Common myeloid progenitor, CD34-positive (primary cell): ENCODE results near the gene CARMIL1.
A peak's percentile ranks its signal among the peaks of the same experiment; 100 is the strongest.

Experiments used
- CTCF ChIA-PET: fragments of 350-600 bp; sonication (Branson Sonifier 250); formaldehyde crosslinking; loops from one replicate; lab custom pipeline; 2021; ENCODE audit warnings: antibody characterized with exemption; lab: Charles Lee
- POLR2A ChIA-PET: fragments of 350-600 bp; sonication (Branson Sonifier 250); formaldehyde crosslinking; loops from one replicate; lab custom pipeline; 2021; ENCODE audit warnings: antibody characterized with exemption; lab: Charles Lee
- DNase-seq, 3 donors: peaks; one replicate each; pipeline versions ENCODE4 v3.0.0 to v3.0.0-alpha.2; 2013
- H3K27ac ChIP-seq, 2 experiments: 1 replicate in 1 of 2; 2 replicates in 1 of 2; pipeline ENCODE4 v1.7.0; 2013; ENCODE audit warnings: inconsistent platforms in 2 of 2, low read length in 2 of 2, mild to moderate bottlenecking in 2 of 2, low read depth in 1 of 2, moderate library complexity in 1 of 2; ENCODE audit not compliant: severe bottlenecking in 2 of 2, insufficient read depth in 1 of 2, poor library complexity in 1 of 2
- H3K27me3 ChIP-seq, 5 experiments: replicated peaks in 2 of 5; 1 replicate in 3 of 5; 2 replicates in 2 of 5; pipeline versions ENCODE4 v1.6.1 to v1.7.0; 2013; ENCODE audit warnings: low read length in 4 of 5, mild to moderate bottlenecking in 2 of 5, moderate library complexity in 2 of 5, inconsistent platforms in 1 of 5; ENCODE audit not compliant: insufficient read depth in 5 of 5, control insufficient read depth in 4 of 5
- H3K36me3 ChIP-seq, 4 experiments: 1 replicate in 2 of 4; 2 replicates in 2 of 4; pipeline versions ENCODE4 v1.6.1 to v1.7.0; 2013; ENCODE audit warnings: low read length in 3 of 4, control low read depth in 1 of 4, mild to moderate bottlenecking in 1 of 4; ENCODE audit not compliant: control insufficient read depth in 4 of 4, insufficient read depth in 4 of 4
- H3K4me1 ChIP-seq, 4 experiments: 1 replicate in 3 of 4; 2 replicates in 1 of 4; pipeline versions ENCODE4 v1.6.1 to v1.7.1; 2013; ENCODE audit warnings: low read length in 3 of 4, mild to moderate bottlenecking in 3 of 4, control low read depth in 1 of 4, inconsistent platforms in 1 of 4, moderate library complexity in 1 of 4; ENCODE audit not compliant: control insufficient read depth in 4 of 4, insufficient read depth in 4 of 4; ENCODE audit errors: control extremely low read depth in 1 of 4
- H3K4me3 ChIP-seq, 7 experiments: 1 replicate in 4 of 7; 2 replicates in 3 of 7; pipeline versions ENCODE4 v1.5.1 to v1.7.0; 2013; ENCODE audit warnings: mild to moderate bottlenecking in 7 of 7, low read length in 6 of 7, moderate library complexity in 6 of 7, inconsistent platforms in 2 of 7, low read depth in 2 of 7, control low read depth in 1 of 7; ENCODE audit not compliant: insufficient read depth in 4 of 7, control insufficient read depth in 1 of 7; ENCODE audit errors: extremely low read depth in 1 of 7
- H3K9me3 ChIP-seq, 5 experiments: 1 replicate in 4 of 5; 2 replicates in 1 of 5; pipeline versions ENCODE4 v1.6.1 to v1.7.1; 2013; ENCODE audit warnings: low read length in 4 of 5, mild to moderate bottlenecking in 2 of 5, inconsistent platforms in 1 of 5, low read depth in 1 of 5, moderate library complexity in 1 of 5; ENCODE audit not compliant: control insufficient read depth in 4 of 5, insufficient read depth in 2 of 5; ENCODE audit errors: control extremely low read depth in 1 of 5
- WGBS: methylation state at CpG from one replicate; pipeline ENCODE4 v1.1.5; 2013; ENCODE audit not compliant: insufficient coverage; 5-methylcytosine and 5-hydroxymethylcytosine counted together

CARMIL1 gene

DNA sequence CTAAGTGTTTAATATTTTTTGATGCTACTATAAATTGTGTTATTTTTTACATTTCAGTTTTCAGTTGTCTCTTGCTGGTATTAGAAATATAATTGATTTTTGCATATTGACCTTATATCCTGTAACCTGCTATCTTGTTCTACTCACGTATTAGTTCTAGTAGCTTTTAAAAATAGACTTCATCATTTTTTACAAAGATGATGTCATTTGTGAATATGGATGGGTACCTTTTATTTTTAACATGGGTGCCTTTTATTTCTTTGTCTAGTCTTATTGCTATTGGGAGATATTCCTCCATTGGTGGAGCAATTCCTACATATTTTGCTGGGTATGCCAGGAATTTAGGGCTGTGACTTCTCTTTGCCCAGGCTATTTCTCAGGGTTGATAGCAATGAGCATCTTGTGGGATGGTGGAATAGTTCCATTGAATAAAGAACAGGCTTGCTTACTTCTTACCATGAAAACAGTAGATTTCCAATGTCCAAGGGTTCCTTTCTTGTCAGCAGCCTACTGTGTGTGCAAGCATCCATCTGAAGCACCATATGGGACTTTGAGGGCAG lies 149.7 kb downstream of the CARMIL1 start:
- ChIA-PET POLR2A (no interaction called here), CTCF (interaction anchor here (1.2 kb wide), 1 partner anchor 150 kb away, joined by 3 read pairs; no protein-coding TSS in a partner anchor)
- no peaks in the 10 kb centered on the region for H3K36me3 ChIP-seq
- H3K4me1 ChIP-seq: peaks cover 5 to 24% (median 15%) of the 10 kb centered on the region in 4 experiments
- H3K27ac ChIP-seq: no peak overlapping the region
- no CpG with 5 or more reads among the region's 1 CpG for WGBS
- H3K9me3 ChIP-seq: peaks cover 0 to 6% (median 0%) of the 10 kb centered on the region in 5 experiments
- DNase-seq: no peak
- no peaks in the 10 kb centered on the region for H3K27me3 ChIP-seq
- H3K4me3 ChIP-seq: no peak overlapping the region

DNA sequence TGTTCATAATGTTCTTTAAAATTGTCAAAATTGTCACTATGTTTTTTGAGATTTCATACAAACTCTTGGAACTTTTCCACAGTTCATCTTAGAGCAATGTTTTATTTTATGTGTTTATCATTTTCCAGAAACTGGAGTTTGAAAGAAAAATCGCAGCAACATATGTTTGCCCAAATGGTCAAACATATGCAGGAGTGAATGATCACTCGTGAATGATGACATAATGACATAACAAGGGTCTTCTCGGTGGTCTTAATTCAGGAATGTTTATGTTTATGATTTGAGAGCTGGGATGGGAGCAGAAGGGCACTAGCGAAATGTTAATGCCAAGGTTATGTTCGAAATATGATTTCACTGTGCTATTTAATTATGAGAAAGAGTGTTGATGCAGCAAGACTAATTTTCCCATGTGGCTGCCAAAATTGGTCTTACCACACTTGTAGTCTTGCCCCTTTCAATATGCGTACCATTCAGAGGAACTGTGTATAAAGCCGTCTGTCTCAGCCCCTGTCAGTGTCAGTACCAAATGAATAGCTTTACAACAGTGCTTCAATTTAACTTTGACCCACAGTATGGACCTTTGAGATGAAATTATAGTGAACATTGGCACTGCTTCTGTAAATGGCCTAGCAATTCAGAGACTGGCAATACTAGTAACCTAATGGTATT lies 152.3 kb downstream of the CARMIL1 start:
- ChIA-PET POLR2A (interaction anchor here (0.6 kb wide), 1 partner anchor 161 kb away, joined by 3 read pairs; no protein-coding TSS in a partner anchor), CTCF (interaction anchor here (1.0 kb wide), 1 partner anchor 166 kb away, joined by 3 read pairs; no protein-coding TSS in a partner anchor)
- 94% methylated on average over 6 of the region's 7 CpGs for WGBS
- Histone ChIP-seq H3K27ac (no peak overlapping the region), H3K4me3 (no peak overlapping the region), H3K27me3 (no peaks in the 10 kb centered on the region), H3K36me3 (no peaks in the 10 kb centered on the region), H3K4me1 (peaks cover 10 to 29% (median 19%) of the 10 kb centered on the region in 4 experiments), H3K9me3 (peaks cover 0 to 6% (median 0%) of the 10 kb centered on the region in 5 experiments)
- DNase-seq: peak in 1 of 3 donors; percentile 37

GRCh38 chr6:25431975-25432307 lies 152.8 kb downstream of the CARMIL1 start:
- Histone ChIP-seq H3K27ac (no peak overlapping the region), H3K4me3 (peak overlapping the region in 1 of 7 experiments; percentile 24), H3K9me3 (peaks cover 0 to 6% (median 0%) of the 10 kb centered on the region in 5 experiments), H3K4me1 (peaks cover 10 to 29% (median 19%) of the 10 kb centered on the region in 4 experiments), H3K36me3 (no peaks in the 10 kb centered on the region), H3K27me3 (no peaks in the 10 kb centered on the region)
- 14% methylated on average over 3 of the region's 3 CpGs for WGBS
- POLR2A ChIA-PET: no interaction called here
- CTCF ChIA-PET: no interaction called here
- DNase-seq: peak in 2 of 3 donors; percentile 42 to 59

GRCh38 chr6:25434921-25435320 lies 155.7 kb downstream of the CARMIL1 start:
- DNase-seq: no peak
- CTCF ChIA-PET: interaction anchor here (1.1 to 1.8 kb wide), 3 partner anchors 10 to 55 kb away, joined by 3 to 6 read pairs (median 3); no protein-coding TSS in a partner anchor
- Histone ChIP-seq H3K36me3 (no peaks in the 10 kb centered on the region), H3K4me1 (peaks cover 10 to 29% (median 18%) of the 10 kb centered on the region in 4 experiments), H3K27me3 (no peaks in the 10 kb centered on the region), H3K4me3 (no peak overlapping the region), H3K9me3 (no peaks in the 10 kb centered on the region), H3K27ac (no peak overlapping the region)
- POLR2A ChIA-PET: no interaction called here
- WGBS: no CpG with 5 or more reads among the region's 3 CpGs

GRCh38 chr6:25435416-25435985 lies 156.3 kb downstream of the CARMIL1 start:
- Histone ChIP-seq H3K4me1 (peaks cover 10 to 29% (median 18%) of the 10 kb centered on the region in 4 experiments), H3K4me3 (peak overlapping the region in 2 of 7 experiments; percentile 33 to 56), H3K9me3 (no peaks in the 10 kb centered on the region), H3K27ac (no peak overlapping the region), H3K36me3 (no peaks in the 10 kb centered on the region), H3K27me3 (no peaks in the 10 kb centered on the region)
- WGBS: 18% methylated on average over 5 of the region's 6 CpGs
- ChIA-PET POLR2A (no interaction called here), CTCF (interaction anchor here (1.1 to 2.7 kb wide), 5 partner anchors 9 to 73 kb away, joined by 3 to 10 read pairs (median 3); no protein-coding TSS in a partner anchor)
- peak in 2 of 3 donors; percentile 41 to 60 for DNase-seq

DNA sequence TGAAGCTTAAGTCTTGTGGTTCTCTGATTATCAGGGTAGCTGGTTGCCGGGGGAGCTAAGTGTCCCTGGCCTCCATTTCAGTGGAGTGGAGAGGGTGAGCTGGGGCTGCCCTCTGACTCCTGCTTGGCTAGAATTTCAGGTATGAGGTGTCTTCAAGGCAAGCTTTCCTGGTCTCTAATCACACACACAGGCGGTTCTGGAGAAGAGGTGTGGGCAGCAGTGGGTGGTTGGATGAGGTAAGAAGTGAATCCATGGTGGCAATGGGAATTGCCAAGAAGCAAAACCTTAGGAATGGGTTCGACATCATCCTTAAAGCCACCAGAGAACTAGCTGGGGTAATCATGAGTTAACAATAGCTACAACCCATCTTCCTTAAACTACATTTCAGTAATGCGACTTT lies 157.6 kb downstream of the CARMIL1 start:
- H3K27me3 ChIP-seq: no peaks in the 10 kb centered on the region
- no peak for DNase-seq
- H3K4me3 ChIP-seq: no peak overlapping the region
- CTCF ChIA-PET: interaction anchor here (0.6 to 2.7 kb wide), 5 partner anchors 11 to 158 kb away, joined by 3 to 10 read pairs (median 3); no protein-coding TSS in a partner anchor
- peaks cover 8 to 27% (median 19%) of the 10 kb centered on the region in 4 experiments for H3K4me1 ChIP-seq
- POLR2A ChIA-PET: interaction anchor here (0.6 kb wide), 1 partner anchor 541 kb away, joined by 3 read pairs; no protein-coding TSS in a partner anchor
- no peak overlapping the region for H3K27ac ChIP-seq
- H3K36me3 ChIP-seq: no peaks in the 10 kb centered on the region
- 100% methylated on average over 1 of the region's 4 CpGs for WGBS
- no peaks in the 10 kb centered on the region for H3K9me3 ChIP-seq
